Measurements from ENCODE around the gene PIM1. TPM values are rescaled to one million over a fixed set of nuclear protein-coding genes. Genes with fewer than 3 reads are reported as not detected.
A peak's percentile ranks its signal among the peaks of the same experiment; 100 is the strongest.

Gene PIM1
- total RNA-seq, 3 donors from 2014 or later = 59.6 to 72.8 (median 60.1) TPM

DNA sequence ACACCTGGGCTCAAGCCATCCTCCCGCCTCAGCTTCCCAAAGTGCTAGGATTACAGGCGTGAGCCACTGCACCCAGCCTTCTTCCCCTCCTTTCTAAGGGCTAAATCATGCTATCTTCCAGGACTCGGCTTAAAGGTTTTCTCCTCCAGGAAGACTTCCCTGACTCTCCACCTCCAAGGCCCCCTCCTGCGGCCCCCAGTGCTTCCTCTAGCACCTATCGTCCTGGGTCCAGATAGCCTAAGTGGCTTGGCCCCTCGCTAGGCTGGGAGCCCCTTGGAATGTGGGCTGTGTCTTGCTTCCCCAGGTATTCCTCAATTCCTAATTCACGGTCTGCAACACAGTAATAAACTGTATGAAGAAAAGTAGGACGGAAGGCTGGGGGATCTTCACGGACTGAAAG lies 36.7 kb downstream of the PIM1 start:
- DNase-seq = no peak
- H3K27me3 Mint-ChIP-seq (ENCODE audit: low read depth) = no peaks in the 10 kb centered on the region
- H3K4me3 Mint-ChIP-seq = no peak overlapping the region
- H3K36me3 Mint-ChIP-seq (ENCODE audit: insufficient read depth) = no peaks in the 10 kb centered on the region
- H3K4me1 Mint-ChIP-seq (ENCODE audit: low read depth) = peaks cover 77% of the 10 kb centered on the region
- ATAC-seq = no peak
- no peaks in the 10 kb centered on the region for H3K9me3 Mint-ChIP-seq

- Mint-ChIP-seq H3K27me3 (ENCODE audit: low read depth) (no peaks in the 10 kb centered on the region), H3K36me3 (ENCODE audit: insufficient read depth) (no peaks in the 10 kb centered on the region), H3K4me3 (no peak overlapping the region), H3K4me1 (ENCODE audit: low read depth) (peaks cover 64% of the 10 kb centered on the region), H3K9me3 (no peaks in the 10 kb centered on the region)
- ATAC-seq (peak; percentile 75 to 77), DNase-seq (peak; percentile 90)
Measured at GRCh38 chr6:37207903-37208456, 38.0 kb downstream of the PIM1 start.

GRCh38 chr6:37208793-37209192 lies 38.8 kb downstream of the PIM1 start:
- no peaks in the 10 kb centered on the region for H3K36me3 Mint-ChIP-seq (ENCODE audit: insufficient read depth)
- DNase-seq = no peak
- H3K9me3 Mint-ChIP-seq = no peaks in the 10 kb centered on the region
- H3K27me3 Mint-ChIP-seq (ENCODE audit: low read depth) = no peaks in the 10 kb centered on the region
- H3K4me3 Mint-ChIP-seq = no peak overlapping the region
- no peak for ATAC-seq
- peaks cover 56% of the 10 kb centered on the region for H3K4me1 Mint-ChIP-seq (ENCODE audit: low read depth)

DNA sequence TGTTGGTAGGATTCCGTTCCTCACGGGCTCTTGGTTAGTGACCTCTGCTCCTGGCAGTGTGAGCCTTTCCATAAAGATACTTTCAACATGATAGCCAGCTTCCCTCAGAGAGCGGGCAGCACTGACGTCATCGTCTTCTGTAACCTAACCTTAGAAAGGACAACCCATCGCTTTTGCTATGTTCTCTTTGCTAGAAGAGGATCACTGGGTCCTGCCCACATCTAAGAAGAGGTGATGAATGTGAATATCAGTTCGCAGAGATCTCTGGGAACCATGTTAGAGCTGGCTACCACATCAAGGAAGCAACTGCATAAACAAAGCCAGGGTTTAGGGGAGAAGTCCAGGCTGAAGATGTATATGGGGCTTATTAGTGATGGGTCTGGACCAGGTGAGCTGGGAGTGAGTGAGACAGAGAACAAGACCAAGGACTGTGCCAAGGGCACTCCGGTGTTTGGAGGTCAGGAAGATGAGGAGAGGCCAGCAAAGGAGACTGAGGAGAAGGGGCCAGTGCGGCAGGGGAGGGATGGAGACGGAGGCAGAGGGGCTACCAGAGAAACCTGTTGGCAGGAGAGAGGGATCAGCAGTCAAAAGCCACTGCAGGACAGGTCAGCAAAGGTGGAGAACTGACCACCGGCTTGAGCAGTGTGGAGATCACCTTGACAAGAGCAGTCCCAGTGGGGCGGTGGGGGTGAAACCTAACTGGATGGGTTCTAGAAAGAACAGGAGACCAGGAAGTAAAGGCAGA lies 39.7 kb downstream of the PIM1 start:
- Mint-ChIP-seq H3K4me3 (peak overlapping the region; percentile 35), H3K27me3 (ENCODE audit: low read depth) (no peaks in the 10 kb centered on the region), H3K36me3 (ENCODE audit: insufficient read depth) (no peaks in the 10 kb centered on the region), H3K4me1 (ENCODE audit: low read depth) (peaks cover 50% of the 10 kb centered on the region), H3K9me3 (no peaks in the 10 kb centered on the region)
- DNase-seq (peak; percentile 42), ATAC-seq (peak; percentile 46 to 47)

- Mint-ChIP-seq H3K4me1 (ENCODE audit: low read depth) (peaks cover 46% of the 10 kb centered on the region), H3K36me3 (ENCODE audit: insufficient read depth) (no peaks in the 10 kb centered on the region), H3K4me3 (no peak overlapping the region), H3K9me3 (no peaks in the 10 kb centered on the region), H3K27me3 (ENCODE audit: low read depth) (no peaks in the 10 kb centered on the region)
- DNase-seq (peak; percentile 78), ATAC-seq (peak; percentile 64)
Measured at GRCh38 chr6:37210313-37210968, 40.5 kb downstream of the PIM1 start.

- no peaks in the 10 kb centered on the region for H3K36me3 Mint-ChIP-seq (ENCODE audit: insufficient read depth)
- no peak for DNase-seq
- no peaks in the 10 kb centered on the region for H3K9me3 Mint-ChIP-seq
- peaks cover 30% of the 10 kb centered on the region for H3K4me1 Mint-ChIP-seq (ENCODE audit: low read depth)
- no peak overlapping the region for H3K4me3 Mint-ChIP-seq
- ATAC-seq = no peak
- H3K27me3 Mint-ChIP-seq (ENCODE audit: low read depth) = no peaks in the 10 kb centered on the region
Measured at GRCh38 chr6:37212268-37212667, 42.3 kb downstream of the PIM1 start.

- no peaks in the 10 kb centered on the region for H3K36me3 Mint-ChIP-seq (ENCODE audit: insufficient read depth)
- DNase-seq = no peak
- H3K9me3 Mint-ChIP-seq = no peaks in the 10 kb centered on the region
- no peak overlapping the region for H3K4me3 Mint-ChIP-seq
- no peak for ATAC-seq
- no peaks in the 10 kb centered on the region for H3K27me3 Mint-ChIP-seq (ENCODE audit: low read depth)
- H3K4me1 Mint-ChIP-seq (ENCODE audit: low read depth) = peaks cover 9% of the 10 kb centered on the region
Measured at GRCh38 chr6:37218061-37218460, 48.1 kb downstream of the PIM1 start.

DNA sequence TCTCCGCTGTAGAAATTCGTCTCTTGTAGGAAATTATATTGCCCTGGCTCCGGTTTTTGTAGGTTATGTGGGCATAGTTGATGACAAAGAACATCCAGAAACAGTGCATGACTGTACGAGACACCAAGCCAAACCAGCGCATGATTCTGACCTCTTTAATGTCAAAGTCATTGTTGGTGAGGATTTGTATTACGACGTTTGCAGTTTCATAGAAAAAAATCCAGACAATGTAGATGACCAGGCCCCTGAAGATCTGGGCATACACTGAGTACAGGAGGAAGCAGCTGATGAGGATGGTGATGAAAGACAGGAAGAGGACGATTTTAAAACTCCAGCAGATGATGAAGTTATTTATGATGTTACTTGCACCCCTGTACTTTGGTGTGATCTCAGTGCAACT lies 48.6 kb downstream of the PIM1 start:
- ATAC-seq = no peak
- H3K36me3 Mint-ChIP-seq (ENCODE audit: insufficient read depth) = no peaks in the 10 kb centered on the region
- peaks cover 10% of the 10 kb centered on the region for H3K4me1 Mint-ChIP-seq (ENCODE audit: low read depth)
- H3K9me3 Mint-ChIP-seq = no peaks in the 10 kb centered on the region
- no peaks in the 10 kb centered on the region for H3K27me3 Mint-ChIP-seq (ENCODE audit: low read depth)
- H3K4me3 Mint-ChIP-seq = no peak overlapping the region
- DNase-seq = no peak

GRCh38 chr6:37221585-37222124 lies 51.7 kb downstream of the PIM1 start:
- Mint-ChIP-seq H3K27me3 (ENCODE audit: low read depth) (no peaks in the 10 kb centered on the region), H3K4me1 (ENCODE audit: low read depth) (peaks cover 10% of the 10 kb centered on the region), H3K36me3 (ENCODE audit: insufficient read depth) (no peaks in the 10 kb centered on the region), H3K4me3 (peak overlapping the region; percentile 75), H3K9me3 (no peaks in the 10 kb centered on the region)
- no peak for DNase-seq
- no peak for ATAC-seq

DNA sequence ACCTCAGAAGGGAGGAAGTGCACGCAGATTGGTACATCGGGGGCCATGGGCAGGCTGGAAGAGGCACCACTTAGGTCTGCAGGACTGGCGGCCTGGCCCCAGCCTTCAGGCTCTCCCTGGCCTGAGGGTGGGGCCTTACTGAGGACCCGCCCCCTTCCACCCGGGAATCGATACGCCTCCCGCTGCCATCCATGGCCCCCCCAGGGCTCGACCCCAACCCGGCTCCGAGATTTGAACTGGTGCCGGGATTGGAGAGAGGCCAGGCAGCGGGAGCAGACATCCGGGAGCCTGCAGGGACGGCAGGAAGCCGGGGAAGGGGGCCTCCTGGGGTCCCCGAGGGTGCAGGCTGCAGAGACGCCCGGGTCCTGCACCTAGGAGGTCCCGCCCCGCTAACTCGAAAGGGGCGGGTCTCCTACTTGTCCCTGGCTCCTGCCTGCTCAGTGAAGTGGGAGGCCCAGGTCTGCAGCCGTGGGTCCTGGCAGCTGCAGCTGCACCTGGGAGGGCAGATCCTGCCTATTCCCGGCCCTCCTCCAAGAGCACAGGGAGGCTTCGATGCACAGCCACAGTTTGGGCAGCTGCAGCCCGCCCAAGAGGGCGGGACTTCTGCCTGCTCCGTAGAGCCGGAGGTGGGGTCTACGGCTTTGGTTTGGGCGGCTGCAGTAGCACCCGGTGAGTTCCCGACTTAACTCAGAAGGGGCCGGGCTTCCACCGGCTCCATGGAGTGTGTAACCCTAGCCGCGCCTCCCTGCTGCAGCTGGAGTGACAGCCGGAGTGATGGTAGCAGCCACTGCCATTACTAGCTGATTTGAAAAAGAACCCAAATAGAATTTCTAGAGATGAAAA lies 52.4 kb downstream of the PIM1 start:
- ATAC-seq (peak; percentile 99), DNase-seq (peak; percentile 55)
- Mint-ChIP-seq H3K4me3 (peak overlapping the region; percentile 75), H3K36me3 (ENCODE audit: insufficient read depth) (no peaks in the 10 kb centered on the region), H3K27me3 (ENCODE audit: low read depth) (no peaks in the 10 kb centered on the region), H3K9me3 (no peaks in the 10 kb centered on the region), H3K4me1 (ENCODE audit: low read depth) (peaks cover 10% of the 10 kb centered on the region)

GRCh38 chr6:37222992-37223391 lies 53.0 kb downstream of the PIM1 start:
- ATAC-seq = no peak
- Mint-ChIP-seq H3K36me3 (ENCODE audit: insufficient read depth) (no peaks in the 10 kb centered on the region), H3K4me1 (ENCODE audit: low read depth) (peaks cover 10% of the 10 kb centered on the region), H3K27me3 (ENCODE audit: low read depth) (no peaks in the 10 kb centered on the region), H3K9me3 (no peaks in the 10 kb centered on the region), H3K4me3 (peak overlapping the region; percentile 75)
- DNase-seq = no peak
